Erythroblast (primary cell): Measurements from ENCODE around the gene MXRA7.

Experiments
- GATA1 ChIP-seq: IDR thresholded peaks from 2 replicates; pipeline ENCODE4 v1.6.1; 2011; ENCODE audit warnings: low read depth, mild to moderate bottlenecking, control low read depth, low read length, moderate library complexity
- POLR2A ChIP-seq: IDR thresholded peaks from 2 replicates; pipeline ENCODE4 v1.6.1; 2011; ENCODE audit warnings: mild to moderate bottlenecking, low read length

DNA sequence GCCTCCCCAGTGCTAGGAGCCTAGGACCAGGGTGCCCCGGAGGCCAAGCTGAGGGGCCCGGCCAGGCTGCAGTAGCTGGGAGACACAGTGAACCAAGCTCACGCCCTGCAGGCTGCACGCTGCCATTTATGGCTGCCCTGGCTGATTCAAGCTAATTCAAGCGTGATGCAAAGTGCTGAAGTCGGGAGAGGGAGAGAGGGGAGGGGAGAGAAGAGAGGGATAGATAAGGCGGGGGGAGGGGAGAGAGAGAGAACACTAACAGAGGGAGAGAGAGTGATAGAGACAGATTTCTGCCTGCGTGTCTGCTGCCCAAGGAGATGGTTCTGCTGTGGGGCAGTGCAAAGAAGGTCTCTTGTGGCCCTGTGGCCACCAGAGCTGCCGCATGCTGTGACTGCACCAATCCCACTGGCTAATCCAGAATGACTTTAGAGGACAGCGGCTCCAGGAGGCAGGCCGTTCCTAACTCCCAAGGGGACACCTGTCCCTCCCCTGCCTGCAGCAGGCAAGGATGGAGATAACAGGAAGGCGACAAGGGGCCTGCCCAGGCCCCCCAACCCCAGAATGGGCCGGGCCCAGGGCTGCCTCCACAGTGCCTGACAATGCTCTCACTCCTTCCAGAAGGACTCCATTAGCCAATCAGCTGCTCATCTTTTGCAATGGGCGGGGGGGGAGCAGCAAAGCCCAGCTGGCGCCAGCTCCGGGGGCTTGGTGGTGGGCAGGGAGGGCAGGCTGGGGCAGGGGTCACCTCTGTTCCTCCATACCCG lies 12.9 kb downstream of the MXRA7 start:
- TF ChIP-seq POLR2A (no peak), GATA1 (no peak)
